Dendritic cell treated with granulocyte-macrophage colony-stimulating factor and Interleukin-4, amounts not matched to agents 40 ng/mL and 50 ng/mL, for 4 days (primary cell): Measurements from ENCODE around the gene HIGD2A.

Experiments
- H3K27ac Mint-ChIP-seq: one replicate; pipeline ENCODE4 v1.8.0; 2022; ENCODE audit warnings: mild to moderate bottlenecking, mixed read lengths
- H3K27me3 Mint-ChIP-seq: one replicate; pipeline ENCODE4 v1.8.0; 2022; ENCODE audit warnings: mild to moderate bottlenecking, mixed read lengths
- H3K36me3 Mint-ChIP-seq: one replicate; pipeline ENCODE4 v1.8.0; 2022; ENCODE audit warnings: low read depth, mixed read lengths
- H3K4me1 Mint-ChIP-seq: one replicate; pipeline ENCODE4 v1.8.0; 2022; ENCODE audit warnings: low read depth, mixed read lengths
- H3K4me3 Mint-ChIP-seq: one replicate; pipeline ENCODE4 v1.8.0; 2022; ENCODE audit warnings: mild to moderate bottlenecking, moderate library complexity, mixed read lengths
- H3K9me3 Mint-ChIP-seq: one replicate; pipeline ENCODE4 v1.8.0; 2022; ENCODE audit warnings: mixed read lengths
- intact Hi-C: fragments of 100-400 bp; cut with micrococcal nuclease; formaldehyde crosslinking; loops from one replicate; pipeline ENCODE4 v1.15.0; 2022

HIGD2A gene

DNA sequence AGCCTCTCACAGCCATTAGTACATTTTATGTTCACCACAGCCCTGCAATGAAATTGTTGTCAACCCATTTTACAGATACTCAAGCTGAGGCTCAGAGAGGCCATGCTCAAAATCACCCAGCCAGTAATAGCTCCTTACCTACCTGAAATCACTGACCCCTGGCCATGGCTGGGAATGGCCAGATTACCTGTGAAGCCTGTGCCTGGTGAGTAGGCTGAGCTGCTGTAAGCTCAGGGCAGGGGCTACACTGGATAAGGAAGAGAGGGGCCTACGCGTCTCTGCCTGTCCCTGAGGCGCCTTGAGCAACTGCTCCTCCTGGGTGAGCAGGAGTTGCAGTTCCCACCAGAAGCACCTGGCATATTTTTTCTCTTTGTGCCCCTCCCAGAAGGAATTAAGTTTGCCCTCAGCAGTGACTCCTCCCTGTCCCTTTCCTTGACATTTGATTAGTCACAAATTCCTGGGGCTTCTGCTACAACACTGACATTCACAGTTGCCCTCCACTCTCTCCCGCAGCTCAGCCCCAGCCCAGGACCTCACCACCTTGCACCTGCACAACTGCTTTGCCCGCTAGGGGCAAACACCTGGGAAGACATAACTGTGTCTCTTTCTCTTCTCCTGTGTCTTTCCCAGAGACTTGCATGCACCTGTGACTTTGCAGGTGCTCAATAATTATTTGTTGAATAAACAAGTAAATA is 22.1 kb downstream of the HIGD2A start:
- peaks cover 73% of the 10 kb centered on the region for H3K36me3 Mint-ChIP-seq
- peaks cover 51% of the 10 kb centered on the region for H3K4me1 Mint-ChIP-seq
- intact Hi-C loops, result loop anchor here (10.0 kb wide), 3 partner anchors 74 to 164 kb away; partner anchors contain the start of gene RNF44
- H3K27ac Mint-ChIP-seq, result no peak overlapping the region
- no peak overlapping the region for H3K4me3 Mint-ChIP-seq
- H3K27me3 Mint-ChIP-seq, result no peaks in the 10 kb centered on the region
- no peaks in the 10 kb centered on the region for H3K9me3 Mint-ChIP-seq

GRCh38 chr5:176412517-176413254 is 24.1 kb downstream of the HIGD2A start:
- H3K9me3 Mint-ChIP-seq, result no peaks in the 10 kb centered on the region
- intact Hi-C loops, result loop anchor here (10.0 kb wide), 3 partner anchors 72 to 162 kb away; partner anchors contain the start of gene RNF44
- peaks cover 53% of the 10 kb centered on the region for H3K36me3 Mint-ChIP-seq
- H3K4me1 Mint-ChIP-seq, result peaks cover 47% of the 10 kb centered on the region
- H3K27me3 Mint-ChIP-seq, result peaks cover 5% of the 10 kb centered on the region
- H3K4me3 Mint-ChIP-seq, result no peak overlapping the region
- peak overlapping the region; percentile 38 for H3K27ac Mint-ChIP-seq

- Mint-ChIP-seq H3K4me1 (peaks cover 47% of the 10 kb centered on the region), H3K9me3 (no peaks in the 10 kb centered on the region), H3K27me3 (peaks cover 5% of the 10 kb centered on the region), H3K4me3 (no peak overlapping the region), H3K36me3 (peaks cover 47% of the 10 kb centered on the region), H3K27ac (peak overlapping the region; percentile 7)
- intact Hi-C loops, result loop anchor here (10.0 kb wide), 3 partner anchors 72 to 162 kb away; partner anchors contain the start of gene RNF44
Measured at GRCh38 chr5:176413255-176413565, 24.7 kb downstream of the HIGD2A start.

- H3K4me3 Mint-ChIP-seq, result no peak overlapping the region
Measured at GRCh38 chr5:176413709-176414191, 25.2 kb downstream of the HIGD2A start.

GRCh38 chr5:176414704-176415103 is 26.2 kb downstream of the HIGD2A start:
- no peak overlapping the region for H3K27ac Mint-ChIP-seq
- intact Hi-C loops, result loop anchor here (10.0 kb wide), 3 partner anchors 70 to 160 kb away; partner anchors contain the start of gene RNF44
- H3K4me1 Mint-ChIP-seq, result peaks cover 47% of the 10 kb centered on the region

More at GRCh38 chr5:176413709-176414191, 25.2 kb downstream of the HIGD2A start:
- H3K27ac Mint-ChIP-seq, result no peak overlapping the region
- H3K4me1 Mint-ChIP-seq, result peaks cover 47% of the 10 kb centered on the region
- peaks cover 5% of the 10 kb centered on the region for H3K27me3 Mint-ChIP-seq
- H3K36me3 Mint-ChIP-seq, result peaks cover 43% of the 10 kb centered on the region
- H3K9me3 Mint-ChIP-seq, result no peaks in the 10 kb centered on the region
- intact Hi-C loops, result loop anchor here (10.0 kb wide), 3 partner anchors 71 to 161 kb away; partner anchors contain the start of gene RNF44

GRCh38 chr5:176415240-176415951 is 26.8 kb downstream of the HIGD2A start:
- intact Hi-C loops, result loop anchor here (10.0 kb wide), 3 partner anchors 69 to 159 kb away; partner anchors contain the start of gene RNF44
- H3K4me3 Mint-ChIP-seq, result peak overlapping the region; percentile 91
- peaks cover 47% of the 10 kb centered on the region for H3K4me1 Mint-ChIP-seq
- H3K27me3 Mint-ChIP-seq, result peaks cover 5% of the 10 kb centered on the region
- H3K36me3 Mint-ChIP-seq, result peaks cover 27% of the 10 kb centered on the region
- H3K9me3 Mint-ChIP-seq, result no peaks in the 10 kb centered on the region
- peak overlapping the region; percentile 88 for H3K27ac Mint-ChIP-seq

More at GRCh38 chr5:176414704-176415103, 26.2 kb downstream of the HIGD2A start:
- no peak overlapping the region for H3K4me3 Mint-ChIP-seq
- H3K36me3 Mint-ChIP-seq, result peaks cover 34% of the 10 kb centered on the region
- H3K9me3 Mint-ChIP-seq, result no peaks in the 10 kb centered on the region
- H3K27me3 Mint-ChIP-seq, result peaks cover 5% of the 10 kb centered on the region

DNA sequence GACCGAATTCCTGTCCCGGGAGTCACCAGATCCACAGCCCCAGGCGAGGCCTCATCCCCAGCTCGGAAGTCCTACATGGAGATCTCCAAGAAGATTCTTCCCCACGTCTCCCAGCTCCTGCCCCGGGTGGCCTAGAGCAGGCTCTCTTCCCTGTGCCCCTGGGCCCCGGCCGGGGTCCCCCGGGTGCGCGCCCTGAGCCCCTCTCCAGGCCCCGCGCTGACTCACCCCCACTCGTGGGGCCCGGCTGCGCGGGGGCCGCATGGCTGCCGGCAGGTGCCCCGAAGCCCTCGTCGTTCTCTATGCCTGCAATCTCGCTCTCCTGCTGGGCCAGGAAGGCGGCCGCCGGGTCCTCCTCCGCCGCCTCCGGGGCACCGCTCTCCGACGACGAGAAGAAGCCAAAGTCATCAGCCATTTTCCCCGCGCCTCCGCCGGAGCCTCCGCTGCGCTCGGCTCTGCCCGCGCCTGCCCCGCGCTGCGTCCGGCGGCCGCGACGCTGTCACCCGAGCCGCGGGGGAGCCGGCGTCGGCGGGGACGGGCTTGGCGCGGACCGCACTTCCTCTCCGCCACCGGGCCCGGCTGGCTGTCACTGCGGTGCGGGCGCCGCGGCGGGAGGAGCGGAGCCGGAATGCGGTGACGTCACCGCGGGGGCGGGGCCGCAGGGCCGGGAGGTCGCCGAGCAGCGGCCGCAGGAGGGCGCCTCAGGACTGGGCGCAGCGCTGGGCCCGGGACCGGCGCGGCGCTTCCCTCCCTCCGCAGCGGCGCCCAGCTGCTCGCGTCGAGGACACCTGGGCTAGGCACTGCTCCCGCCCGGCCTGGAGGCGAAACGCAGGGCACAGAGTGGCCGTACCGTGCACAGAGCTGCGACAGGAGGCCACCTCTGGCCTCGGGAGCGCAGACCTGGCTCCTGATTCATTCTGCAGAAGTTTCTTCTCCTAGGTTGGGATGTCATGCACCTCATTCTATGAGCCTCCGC is 27.7 kb downstream of the HIGD2A start, which contains the start of gene CLTB:
Gene CLTB, minus strand, starts transcription at position 588 of the 973 bp plus-strand sequence. Its CDS starts 176 bp downstream, at position 412.
- H3K4me1 Mint-ChIP-seq, result peaks cover 39% of the 10 kb centered on the region
- intact Hi-C loops, result loop anchor here (1.0 to 10.0 kb wide), 6 partner anchors 27 to 231 kb away; partner anchors contain the start of genes FAF2, RNF44 and TSPAN17
- H3K27me3 Mint-ChIP-seq, result peaks cover 9% of the 10 kb centered on the region
- H3K4me3 Mint-ChIP-seq, result peak within 1 kb of the TSS; percentile 91
- peaks cover 18% of the 10 kb centered on the region for H3K36me3 Mint-ChIP-seq
- peak within 1 kb of the TSS; percentile 88 for H3K27ac Mint-ChIP-seq
- no peaks in the 10 kb centered on the region for H3K9me3 Mint-ChIP-seq

GRCh38 chr5:176416965-176417364 is 28.4 kb downstream of the HIGD2A start:
- Mint-ChIP-seq H3K27me3 (peaks cover 9% of the 10 kb centered on the region), H3K4me3 (no peak overlapping the region), H3K9me3 (no peaks in the 10 kb centered on the region), H3K36me3 (peaks cover 11% of the 10 kb centered on the region), H3K27ac (no peak overlapping the region), H3K4me1 (peaks cover 31% of the 10 kb centered on the region)
- intact Hi-C loops, result loop anchor here (1.0 to 10.0 kb wide), 6 partner anchors 28 to 230 kb away; partner anchors contain the start of genes FAF2, RNF44 and TSPAN17

- H3K4me1 Mint-ChIP-seq, result peaks cover 20% of the 10 kb centered on the region
- intact Hi-C loops, result loop anchor here (10.0 kb wide), 3 partner anchors 67 to 157 kb away; partner anchors contain the start of gene RNF44
- H3K27me3 Mint-ChIP-seq, result peaks cover 9% of the 10 kb centered on the region
- peaks cover under 1% of the 10 kb centered on the region for H3K36me3 Mint-ChIP-seq
- no peaks in the 10 kb centered on the region for H3K9me3 Mint-ChIP-seq
- H3K4me3 Mint-ChIP-seq, result no peak overlapping the region
- H3K27ac Mint-ChIP-seq, result no peak overlapping the region
Measured at GRCh38 chr5:176418251-176418650, 29.7 kb downstream of the HIGD2A start.

DNA sequence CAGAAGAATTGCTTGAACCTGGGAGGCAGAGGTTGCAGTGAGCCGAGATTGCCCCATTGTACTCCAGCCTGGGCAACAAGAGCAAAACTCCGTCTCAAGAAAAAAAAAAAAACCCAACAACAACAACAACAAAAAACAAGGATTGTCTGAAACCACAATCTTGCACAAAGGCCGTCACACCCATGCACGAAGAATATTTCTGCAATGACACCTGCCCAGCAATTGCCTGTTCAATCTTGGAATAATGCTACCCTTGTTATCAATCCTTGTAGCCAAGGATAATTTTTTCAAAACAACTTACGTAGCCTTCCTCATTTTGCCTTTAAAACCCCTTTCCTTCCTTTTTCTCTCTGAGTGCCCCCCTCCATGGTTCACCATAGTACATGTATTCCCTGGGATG is 31.5 kb downstream of the HIGD2A start:
- H3K4me3 Mint-ChIP-seq, result no peak overlapping the region
- no peak overlapping the region for H3K27ac Mint-ChIP-seq
- no peaks in the 10 kb centered on the region for H3K9me3 Mint-ChIP-seq
- peaks cover 9% of the 10 kb centered on the region for H3K27me3 Mint-ChIP-seq
- intact Hi-C loops, result no loop called here
- H3K4me1 Mint-ChIP-seq, result peaks cover 6% of the 10 kb centered on the region
- H3K36me3 Mint-ChIP-seq, result no peaks in the 10 kb centered on the region

GRCh38 chr5:176420972-176421544 is 32.5 kb downstream of the HIGD2A start:
- no peak overlapping the region for H3K27ac Mint-ChIP-seq
- no peaks in the 10 kb centered on the region for H3K36me3 Mint-ChIP-seq
- intact Hi-C loops, result no loop called here
- H3K27me3 Mint-ChIP-seq, result peaks cover 9% of the 10 kb centered on the region
- no peaks in the 10 kb centered on the region for H3K4me1 Mint-ChIP-seq
- H3K9me3 Mint-ChIP-seq, result peaks cover 5% of the 10 kb centered on the region
- H3K4me3 Mint-ChIP-seq, result no peak overlapping the region

- intact Hi-C loops, result no loop called here
- Mint-ChIP-seq H3K27me3 (peaks cover 4% of the 10 kb centered on the region), H3K27ac (no peak overlapping the region), H3K36me3 (no peaks in the 10 kb centered on the region), H3K4me1 (peaks cover 5% of the 10 kb centered on the region), H3K4me3 (no peak overlapping the region), H3K9me3 (peaks cover 5% of the 10 kb centered on the region)
Measured at GRCh38 chr5:176424181-176424580, 35.6 kb downstream of the HIGD2A start.
